Ramos (cell line): Measurements from ENCODE around the gene TOP2A.

Experiments
- in situ Hi-C: fragments of 300-500 bp; cut with MboI; formaldehyde crosslinking; loops from one replicate; pipeline ENCODE4 v1.14.3; 2022; ENCODE audit warnings: low sequenced_read_pairs; ENCODE audit not compliant: unreplicated experiment

TOP2A gene

DNA sequence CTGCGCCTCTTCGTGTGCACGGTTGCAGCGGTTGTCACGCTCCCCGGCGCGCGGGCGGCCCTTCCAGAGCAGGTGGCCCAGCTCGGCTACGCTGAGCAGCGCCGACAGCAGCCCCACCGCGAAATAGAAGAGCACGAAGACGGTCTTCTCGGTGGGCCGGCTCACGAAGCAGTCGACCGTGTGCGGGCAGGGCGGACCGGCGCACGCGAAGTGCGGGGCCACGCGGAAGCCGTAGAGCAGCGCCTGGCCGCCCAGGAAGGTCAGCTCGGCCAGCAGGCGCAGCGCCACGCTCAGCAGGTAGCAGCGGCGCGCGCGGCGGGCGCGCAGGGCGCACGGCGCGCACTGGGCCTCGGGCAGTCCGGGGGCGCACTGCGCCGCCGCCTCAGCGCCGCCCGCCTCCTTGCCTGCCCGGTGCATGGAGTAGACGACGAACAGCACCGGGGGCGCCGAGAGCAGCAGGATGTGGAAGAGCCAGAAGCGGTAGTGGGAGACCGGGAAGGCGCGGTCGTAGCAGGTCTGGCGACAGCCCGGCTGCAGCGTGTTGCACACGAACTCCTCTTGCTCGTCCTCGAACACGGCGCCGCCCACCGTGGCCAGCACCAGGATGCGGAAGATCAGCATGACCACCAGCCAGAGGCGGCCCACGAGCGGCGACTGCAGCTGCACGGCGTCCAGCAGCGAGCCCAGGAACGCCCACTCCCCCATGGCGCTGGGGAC, 54.4 kb downstream of the TOP2A start:
- in situ Hi-C loops = loop anchor here (5.0 kb wide), 1 partner anchor 174 kb away; no protein-coding TSS in a partner anchor

DNA sequence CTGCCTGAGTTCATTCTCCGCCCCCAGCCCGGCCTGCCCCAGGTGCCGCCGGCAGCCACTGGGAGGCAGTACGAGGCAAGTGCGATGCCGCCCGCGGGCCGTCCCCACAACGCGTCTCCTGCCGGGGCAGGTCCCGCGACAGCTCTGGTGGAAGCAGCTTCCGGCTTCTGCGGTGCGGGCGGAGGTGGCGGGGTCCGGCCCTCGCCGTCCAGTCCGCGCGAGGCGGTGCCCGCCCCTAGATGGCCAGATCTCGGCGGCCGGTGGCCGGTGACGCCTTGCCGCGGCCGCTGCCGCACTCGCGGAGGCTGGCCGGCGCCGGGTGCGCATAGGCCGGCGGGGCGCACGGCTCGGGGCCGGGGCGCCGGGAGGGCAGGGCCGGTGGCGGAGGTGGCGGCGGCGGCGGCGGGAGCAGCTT, 55.0 kb downstream of the TOP2A start:
- in situ Hi-C loops = loop anchor here (5.0 kb wide), 1 partner anchor 175 kb away; no protein-coding TSS in a partner anchor

DNA sequence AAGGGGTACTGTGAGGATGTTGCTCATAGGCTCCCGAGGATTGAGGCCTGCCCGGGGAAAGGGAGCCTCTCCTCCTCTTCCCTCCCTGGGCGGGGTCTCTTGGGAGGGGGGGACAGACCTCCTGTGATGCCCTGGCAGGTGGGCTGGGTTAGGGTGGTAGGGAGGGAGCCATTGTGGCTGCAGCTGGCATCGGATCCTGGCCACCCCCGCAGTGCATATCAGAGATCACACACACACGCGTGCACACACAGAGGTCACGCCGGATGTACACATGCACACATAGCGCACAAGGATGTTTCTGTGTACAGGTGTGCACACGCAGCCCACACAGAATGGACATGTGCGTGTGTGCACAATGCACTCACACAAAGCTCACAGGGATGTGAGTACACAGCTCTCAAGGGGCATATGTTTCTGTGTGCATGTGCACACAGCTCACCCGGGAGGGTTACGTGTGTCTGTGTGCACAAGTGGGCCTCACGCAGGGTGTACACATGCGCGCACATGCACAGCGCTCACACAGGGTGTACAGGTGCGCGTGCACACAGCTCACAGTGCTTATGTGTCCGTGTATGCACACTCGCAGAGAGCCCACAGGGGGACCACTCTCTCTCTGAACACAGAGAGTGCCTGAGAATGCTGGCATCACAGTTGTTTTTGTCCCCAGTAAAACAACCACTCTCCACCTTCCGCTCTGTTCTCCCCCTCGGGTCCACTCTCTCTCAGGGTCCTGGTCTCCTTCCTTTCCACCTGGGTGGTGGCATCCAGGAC, 55.6 kb downstream of the TOP2A start:
- in situ Hi-C loops = loop anchor here (5.0 kb wide), 1 partner anchor 175 kb away; no protein-coding TSS in a partner anchor

DNA sequence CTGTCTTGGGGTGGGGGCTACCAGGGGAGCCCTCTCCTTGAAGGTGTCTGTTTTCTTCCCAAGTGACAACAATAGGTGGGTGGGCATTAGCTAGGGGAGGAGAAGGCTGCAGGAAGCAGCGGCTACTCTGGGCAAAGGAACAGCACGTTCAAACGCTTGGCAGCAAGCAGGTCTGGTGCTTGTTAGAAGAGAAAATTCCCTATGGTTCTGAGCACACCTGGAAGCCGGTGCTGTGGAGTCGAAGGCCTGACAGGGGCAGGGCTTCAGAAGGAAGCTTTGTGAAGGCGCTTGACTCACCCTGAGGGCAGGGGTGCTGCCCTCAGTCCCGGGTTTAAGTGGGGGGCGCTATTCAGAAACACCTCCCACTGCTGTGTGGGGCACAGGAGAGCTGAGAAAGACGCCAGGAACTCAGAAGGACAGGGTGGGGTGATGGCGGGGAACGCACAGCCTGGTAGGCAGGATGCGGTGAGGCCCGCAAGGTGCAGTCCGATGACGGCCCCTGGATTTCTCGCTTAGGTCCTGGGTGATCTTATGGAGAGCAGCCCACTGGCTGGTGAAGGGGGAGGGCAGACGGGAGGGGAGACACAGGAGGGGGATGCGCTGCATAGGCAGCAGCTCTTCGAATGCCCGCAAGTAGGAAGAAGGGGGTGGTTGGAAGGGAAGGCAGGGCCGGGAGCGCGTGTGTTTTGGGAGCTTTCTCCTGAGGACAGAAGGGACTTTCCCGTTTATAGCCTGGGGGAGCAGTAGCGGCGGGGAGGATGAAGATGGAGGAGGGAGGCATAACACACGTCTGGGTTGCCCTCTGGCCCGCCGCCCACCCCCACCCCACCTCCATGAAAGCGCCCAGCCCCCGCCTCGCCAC, 56.4 kb downstream of the TOP2A start:
- in situ Hi-C loops = loop anchor here (5.0 kb wide), 1 partner anchor 176 kb away; no protein-coding TSS in a partner anchor

DNA sequence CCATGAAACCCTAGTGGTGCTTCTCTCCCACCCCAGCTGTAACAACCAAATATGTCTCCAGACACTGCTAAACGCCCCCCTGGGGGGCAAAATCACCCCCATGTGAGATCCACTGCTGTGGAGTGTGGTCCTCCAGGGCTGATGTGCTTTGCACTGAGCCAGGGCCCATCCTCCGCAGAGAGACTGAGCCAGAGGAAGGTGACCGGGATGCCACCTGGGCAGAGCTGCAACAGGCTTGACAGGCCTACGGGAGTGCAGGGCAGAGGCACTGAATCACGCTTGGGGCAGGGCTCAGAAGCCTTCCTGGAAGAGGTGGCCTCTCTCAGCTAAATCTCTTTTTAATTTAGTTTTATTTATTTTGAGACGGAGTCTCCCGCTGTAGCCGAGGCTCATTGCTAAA, 57.6 kb downstream of the TOP2A start:
- in situ Hi-C loops = loop anchor here (5.0 kb wide), 1 partner anchor 177 kb away; no protein-coding TSS in a partner anchor

DNA sequence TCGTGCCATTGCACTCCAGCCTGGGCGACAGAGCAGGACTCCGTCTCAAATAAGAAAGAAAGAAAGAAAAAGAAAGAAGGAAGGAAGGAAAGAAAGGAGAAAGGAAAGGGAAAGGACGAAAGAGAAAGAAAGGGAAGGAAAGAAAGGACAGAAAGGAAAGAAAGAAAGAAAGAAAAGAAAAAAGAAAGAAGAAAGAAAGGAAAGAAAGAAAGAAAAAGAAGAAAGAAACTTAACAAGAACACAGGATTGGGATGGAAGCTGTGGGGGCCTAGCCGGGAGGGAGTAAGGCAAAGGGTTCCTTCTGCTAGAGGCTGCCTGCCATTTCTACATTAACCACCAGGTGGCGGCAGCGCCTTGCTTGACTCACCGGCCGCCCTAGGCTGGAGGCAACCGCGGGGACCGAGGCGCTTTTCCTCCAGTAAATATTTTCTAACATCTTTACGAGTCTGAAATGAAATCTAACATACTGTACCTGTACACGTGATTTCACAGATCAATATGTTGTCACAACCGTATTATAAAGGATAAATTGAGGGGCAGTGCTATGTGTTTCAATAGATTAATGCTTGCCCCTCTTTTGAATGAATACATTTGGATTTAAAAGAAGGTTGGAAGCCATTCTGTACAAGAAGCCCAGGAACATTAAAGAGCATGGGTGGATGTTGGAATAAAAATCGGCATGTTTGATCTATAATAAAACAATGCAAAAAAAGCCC, 59.2 kb downstream of the TOP2A start:
- in situ Hi-C loops = no loop called here

DNA sequence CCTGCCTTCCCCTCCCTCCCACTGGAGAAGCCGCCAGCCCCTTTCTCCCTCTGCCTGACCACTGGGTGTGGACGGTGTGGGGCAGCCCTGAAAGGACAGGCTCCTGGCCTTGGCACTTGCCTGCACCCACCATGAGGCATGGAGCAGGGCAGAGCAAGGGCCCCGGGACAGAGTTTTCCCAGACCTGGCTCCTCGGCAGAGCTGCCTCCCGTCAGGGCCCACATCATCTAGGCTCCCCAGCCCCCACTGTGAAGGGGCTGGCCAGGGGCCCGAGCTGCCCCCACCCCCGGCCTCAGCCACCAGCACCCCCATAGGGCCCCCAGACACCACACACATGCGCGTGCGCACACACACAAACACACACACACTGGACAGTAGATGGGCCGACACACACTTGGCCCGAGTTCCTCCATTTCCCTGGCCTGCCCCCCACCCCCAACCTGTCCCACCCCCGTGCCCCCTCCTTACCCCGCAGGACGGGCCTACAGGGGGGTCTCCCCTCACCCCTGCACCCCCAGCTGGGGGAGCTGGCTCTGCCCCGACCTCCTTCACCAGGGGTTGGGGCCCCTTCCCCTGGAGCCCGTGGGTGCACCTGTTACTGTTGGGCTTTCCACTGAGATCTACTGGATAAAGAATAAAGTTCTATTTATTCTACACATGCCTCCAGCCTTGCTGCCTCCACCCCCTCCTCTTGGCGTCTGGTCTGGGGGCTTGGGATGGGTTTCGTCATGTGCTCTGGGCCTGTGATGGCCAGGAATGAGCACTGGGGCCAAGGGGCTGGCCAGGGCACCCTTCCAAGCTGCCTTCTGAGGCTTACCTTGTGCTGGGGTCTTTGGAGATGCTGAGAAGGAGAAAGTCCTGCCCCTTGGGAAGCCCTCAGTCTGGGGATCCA, 60.5 kb downstream of the TOP2A start:
- in situ Hi-C loops = no loop called here

DNA sequence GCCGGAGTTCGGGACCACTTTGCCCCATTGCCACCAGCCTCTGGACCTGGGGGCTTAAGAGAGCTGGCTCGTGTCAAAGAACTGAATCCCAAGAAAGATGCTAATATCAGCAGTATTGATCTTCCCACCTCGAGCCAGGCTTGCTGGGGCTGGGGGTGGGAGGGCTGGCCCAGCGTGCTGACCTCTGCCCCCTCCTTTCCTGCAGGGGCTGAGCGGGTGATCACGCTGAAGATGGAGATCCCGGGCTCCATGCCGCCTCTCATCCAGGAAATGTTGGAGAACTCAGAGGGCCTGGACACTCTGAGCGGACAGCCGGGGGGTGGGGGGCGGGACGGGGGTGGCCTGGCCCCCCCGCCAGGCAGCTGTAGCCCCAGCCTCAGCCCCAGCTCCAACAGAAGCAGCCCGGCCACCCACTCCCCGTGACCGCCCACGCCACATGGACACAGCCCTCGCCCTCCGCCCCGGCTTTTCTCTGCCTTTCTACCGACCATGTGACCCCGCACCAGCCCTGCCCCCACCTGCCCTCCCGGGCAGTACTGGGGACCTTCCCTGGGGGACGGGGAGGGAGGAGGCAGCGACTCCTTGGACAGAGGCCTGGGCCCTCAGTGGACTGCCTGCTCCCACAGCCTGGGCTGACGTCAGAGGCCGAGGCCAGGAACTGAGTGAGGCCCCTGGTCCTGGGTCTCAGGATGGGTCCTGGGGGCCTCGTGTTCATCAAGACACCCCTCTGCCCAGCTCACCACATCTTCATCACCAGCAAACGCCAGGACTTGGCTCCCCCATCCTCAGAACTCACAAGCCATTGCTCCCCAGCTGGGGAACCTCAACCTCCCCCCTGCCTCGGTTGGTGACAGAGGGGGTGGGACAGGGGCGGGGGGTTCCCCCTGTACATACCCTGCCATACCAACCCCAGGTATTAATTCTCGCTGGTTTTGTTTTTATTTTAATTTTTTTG, 61.6 kb downstream of the TOP2A start:
- in situ Hi-C loops = no loop called here

DNA sequence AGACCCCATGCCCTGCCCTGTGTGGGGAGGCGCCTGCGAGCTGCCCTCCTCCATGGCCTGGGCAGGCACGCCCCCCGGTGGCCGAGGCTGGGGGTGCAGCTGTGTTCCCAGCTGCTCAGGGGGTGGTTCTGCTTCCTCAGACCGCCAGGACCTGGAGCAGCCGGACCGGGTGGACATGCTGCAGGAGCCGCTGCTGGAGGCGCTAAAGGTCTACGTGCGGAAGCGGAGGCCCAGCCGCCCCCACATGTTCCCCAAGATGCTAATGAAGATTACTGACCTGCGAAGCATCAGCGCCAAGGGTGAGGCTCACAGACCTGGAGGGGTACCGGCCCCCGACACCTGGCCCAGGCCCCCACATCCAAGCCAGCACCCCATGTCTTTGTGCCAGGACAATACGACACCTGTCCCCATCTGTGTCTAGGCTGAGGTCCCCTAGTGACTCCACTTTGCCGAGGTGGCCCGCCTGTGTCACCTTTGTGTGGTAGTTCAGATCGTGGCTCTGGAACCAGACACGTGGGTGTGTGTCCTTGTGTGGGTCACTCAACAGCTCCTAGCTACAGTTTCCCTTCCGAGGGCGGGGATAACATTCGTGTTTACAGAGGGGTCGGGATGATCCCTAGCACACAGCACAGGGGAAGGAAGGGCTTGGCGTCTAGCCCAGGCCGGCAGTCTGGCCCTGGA, 62.4 kb downstream of the TOP2A start:
- in situ Hi-C loops = no loop called here

DNA sequence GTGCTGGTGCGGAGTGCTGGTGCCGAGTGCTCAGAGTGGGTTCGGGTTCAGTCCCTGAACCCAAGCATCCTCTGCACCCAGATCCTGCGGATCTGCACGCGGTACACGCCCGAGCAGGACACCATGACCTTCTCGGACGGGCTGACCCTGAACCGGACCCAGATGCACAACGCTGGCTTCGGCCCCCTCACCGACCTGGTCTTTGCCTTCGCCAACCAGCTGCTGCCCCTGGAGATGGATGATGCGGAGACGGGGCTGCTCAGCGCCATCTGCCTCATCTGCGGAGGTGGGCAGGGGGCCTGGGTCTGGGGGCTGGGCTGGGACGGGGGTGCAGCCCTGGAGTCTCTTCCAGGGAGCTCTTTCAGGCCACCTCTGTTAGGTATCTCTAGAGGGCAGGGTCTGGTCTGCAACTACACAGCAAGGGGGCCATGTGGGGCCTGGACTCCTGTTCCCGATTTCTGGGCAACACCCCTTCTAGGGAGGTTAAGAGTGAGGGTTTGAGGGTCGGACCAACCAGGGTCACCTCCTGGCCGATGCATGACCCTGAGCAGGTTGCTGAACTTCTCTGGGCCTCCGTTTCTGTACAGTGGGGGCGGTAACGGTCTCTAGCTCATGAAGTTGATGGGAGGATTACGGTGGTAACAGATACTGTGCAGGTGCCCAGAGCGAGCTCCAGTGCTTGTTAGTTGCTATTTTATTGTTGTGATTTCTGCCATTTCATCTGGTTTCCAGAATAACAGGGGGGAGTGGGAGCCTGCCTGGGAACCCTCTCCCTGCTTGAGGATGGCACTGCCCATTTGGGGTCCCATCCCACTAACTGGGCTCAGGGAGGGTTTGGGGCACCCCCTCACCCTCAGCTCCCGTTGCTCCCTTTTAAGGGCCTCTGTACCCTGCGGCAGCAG, 63.2 kb downstream of the TOP2A start:
- in situ Hi-C loops = loop anchor here (5.0 kb wide), 2 partner anchors 47 to 152 kb away; partner anchors contain the start of gene RARA

DNA sequence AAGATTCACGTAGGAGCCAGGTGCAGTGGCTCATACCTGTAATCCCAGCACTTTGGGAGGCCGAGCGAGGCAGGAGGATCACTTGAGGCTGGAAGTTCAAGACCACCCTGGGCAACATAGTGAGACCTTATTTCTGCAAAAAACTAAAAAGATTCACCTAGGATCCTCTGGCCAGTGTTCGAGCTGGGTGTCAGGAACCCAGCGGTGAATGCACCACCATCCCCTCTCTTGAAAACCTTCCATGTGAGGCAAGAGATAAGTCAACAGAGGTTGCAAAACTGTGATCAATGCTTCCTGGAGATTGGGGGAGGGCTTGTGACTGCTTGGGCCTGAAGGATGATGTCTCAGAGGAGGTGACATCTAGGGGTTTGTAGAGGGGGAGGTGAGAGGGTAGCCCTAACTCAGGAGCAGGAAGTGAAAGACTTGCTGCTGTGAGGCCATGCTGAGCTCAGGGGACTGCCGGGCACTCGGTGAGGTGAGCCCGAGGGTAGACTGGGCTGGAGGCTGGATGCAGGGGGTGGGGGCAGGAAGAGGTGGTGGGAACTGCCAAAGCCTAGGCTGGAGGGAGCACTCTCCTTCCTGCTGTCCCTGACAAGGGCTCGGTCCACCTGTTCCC, 64.8 kb downstream of the TOP2A start:
- in situ Hi-C loops = loop anchor here (5.0 kb wide), 2 partner anchors 46 to 151 kb away; partner anchors contain the start of gene RARA

DNA sequence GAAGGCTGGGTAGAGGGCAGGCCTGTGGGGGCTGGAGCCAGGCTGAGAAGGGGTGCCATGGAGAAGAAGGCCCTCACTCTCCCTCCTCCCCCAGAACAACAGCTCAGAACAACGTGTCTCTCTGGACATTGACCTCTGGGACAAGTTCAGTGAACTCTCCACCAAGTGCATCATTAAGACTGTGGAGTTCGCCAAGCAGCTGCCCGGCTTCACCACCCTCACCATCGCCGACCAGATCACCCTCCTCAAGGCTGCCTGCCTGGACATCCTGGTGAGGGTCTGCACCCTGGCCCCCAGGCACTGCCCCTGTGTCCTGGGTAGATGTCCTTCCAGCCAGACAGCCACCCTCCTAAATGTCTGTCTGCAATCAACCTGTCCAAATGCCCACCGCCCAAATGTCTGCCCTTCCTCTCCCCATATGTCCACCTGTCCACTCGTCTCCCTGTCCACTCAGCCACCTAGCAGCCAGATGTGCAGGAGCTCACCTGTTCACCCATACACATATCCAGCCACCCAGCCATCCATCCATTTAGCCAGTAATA, 65.4 kb downstream of the TOP2A start:
- in situ Hi-C loops = loop anchor here (5.0 kb wide), 2 partner anchors 45 to 150 kb away; partner anchors contain the start of gene RARA

DNA sequence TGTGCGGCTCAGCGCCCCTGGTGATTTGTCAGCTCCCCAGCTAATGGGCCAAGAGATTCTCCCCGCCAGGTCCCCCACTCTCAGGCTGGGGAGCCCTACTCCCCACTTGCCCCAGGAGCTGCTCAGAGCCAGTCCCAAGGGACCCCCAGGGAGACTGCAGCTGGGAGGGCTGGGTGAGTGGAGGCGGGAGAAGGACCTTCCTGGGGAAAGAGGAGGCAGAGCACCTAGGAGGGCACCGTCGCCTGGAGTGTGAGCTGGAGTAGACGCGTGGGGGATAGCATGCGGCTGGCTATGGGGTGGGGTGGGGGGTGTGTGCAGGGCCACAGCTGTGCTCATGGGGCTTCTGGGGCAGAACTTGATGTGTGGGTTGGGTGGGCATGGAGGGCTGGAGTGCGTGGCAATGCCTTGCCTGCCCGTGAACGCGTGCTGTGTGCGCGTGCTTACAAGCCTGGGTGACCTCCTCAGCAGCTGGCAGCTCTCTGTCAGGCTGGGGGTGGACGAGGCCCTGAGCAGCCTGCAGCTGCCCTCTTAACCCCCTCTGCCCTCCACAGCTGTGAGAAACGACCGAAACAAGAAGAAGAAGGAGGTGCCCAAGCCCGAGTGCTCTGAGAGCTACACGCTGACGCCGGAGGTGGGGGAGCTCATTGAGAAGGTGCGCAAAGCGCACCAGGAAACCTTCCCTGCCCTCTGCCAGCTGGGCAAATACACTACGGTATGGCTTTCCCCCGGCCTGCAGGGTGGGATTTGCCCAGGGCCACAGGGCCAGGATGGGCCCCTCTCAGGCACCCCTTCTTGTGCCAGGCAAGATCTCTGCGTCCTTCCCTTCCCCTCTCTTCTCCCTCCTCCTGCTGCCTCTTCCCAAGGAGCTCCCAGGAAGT, 66.1 kb downstream of the TOP2A start:
- in situ Hi-C loops = loop anchor here (5.0 kb wide), 2 partner anchors 44 to 149 kb away; partner anchors contain the start of gene RARA

DNA sequence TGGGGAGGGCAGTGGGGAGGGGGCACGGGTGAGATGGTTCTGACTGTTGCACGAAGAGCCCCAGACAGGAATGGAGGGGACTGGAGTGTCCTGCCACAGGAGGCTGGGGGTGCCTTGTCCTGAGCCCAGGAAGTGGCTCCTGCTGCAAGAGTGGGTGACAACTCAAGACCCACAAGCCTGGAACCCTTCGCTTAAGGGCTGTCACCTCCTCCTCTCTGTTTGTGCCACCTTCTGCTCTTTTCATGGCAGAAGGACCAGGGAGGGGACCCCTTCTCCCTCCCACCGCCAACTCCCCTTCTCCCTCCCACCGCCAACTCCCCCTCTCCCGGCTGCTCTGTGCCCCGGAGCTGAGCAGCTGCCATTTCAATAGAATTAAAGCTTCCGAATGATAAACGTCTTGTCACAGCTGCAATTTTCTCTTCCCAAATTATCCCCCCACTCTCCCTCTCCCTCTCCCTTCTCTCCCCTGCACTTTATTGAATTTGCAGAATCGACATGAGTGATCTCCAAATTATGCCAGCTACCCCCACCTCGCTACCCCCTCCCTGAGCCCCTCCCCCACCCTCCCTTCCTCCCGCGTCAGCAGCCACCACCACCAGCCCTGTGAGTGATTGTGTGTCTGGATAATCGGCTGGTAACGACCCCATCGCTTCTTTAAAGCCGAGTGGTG, 66.9 kb downstream of the TOP2A start:
- in situ Hi-C loops = loop anchor here (5.0 kb wide), 2 partner anchors 44 to 149 kb away; partner anchors contain the start of gene RARA
